Ecto neural progenitor cell (in vitro differentiated cells): ENCODE measurements around the gene C5orf58.
A peak's percentile ranks its signal among the peaks of the same experiment; 100 is the strongest.
"Not testable (repeated sequence)": the region's sequence is repeated elsewhere in the genome, so short reads cannot be mapped to it uniquely, and the experiment has no call there.

Experiments used
- DNase-seq: peaks from one replicate; pipeline ENCODE4 v3.0.0-alpha.2; 2018; ENCODE audit warnings: low spot score

Gene C5orf58

DNA sequence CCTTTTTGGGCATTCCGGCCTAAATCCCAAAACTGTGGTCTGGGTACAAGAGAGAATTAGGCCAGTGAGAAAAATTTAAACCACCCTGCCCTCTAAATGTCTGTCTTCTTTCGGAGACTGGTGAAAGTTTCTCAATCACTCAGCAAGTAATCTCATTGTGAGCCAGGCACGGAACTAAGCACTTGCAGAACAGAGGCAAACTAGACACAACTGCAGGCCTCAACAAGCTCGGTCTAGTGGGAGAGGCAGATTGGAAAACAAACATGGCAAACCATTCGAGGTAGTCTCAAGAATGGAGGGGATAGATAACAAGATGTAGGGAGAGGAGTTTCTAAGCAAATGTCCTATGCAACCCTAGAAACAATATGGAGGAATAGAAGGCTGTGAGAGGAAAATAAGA is 8.9 kb upstream of the C5orf58 start:
- no peak for DNase-seq

DNA sequence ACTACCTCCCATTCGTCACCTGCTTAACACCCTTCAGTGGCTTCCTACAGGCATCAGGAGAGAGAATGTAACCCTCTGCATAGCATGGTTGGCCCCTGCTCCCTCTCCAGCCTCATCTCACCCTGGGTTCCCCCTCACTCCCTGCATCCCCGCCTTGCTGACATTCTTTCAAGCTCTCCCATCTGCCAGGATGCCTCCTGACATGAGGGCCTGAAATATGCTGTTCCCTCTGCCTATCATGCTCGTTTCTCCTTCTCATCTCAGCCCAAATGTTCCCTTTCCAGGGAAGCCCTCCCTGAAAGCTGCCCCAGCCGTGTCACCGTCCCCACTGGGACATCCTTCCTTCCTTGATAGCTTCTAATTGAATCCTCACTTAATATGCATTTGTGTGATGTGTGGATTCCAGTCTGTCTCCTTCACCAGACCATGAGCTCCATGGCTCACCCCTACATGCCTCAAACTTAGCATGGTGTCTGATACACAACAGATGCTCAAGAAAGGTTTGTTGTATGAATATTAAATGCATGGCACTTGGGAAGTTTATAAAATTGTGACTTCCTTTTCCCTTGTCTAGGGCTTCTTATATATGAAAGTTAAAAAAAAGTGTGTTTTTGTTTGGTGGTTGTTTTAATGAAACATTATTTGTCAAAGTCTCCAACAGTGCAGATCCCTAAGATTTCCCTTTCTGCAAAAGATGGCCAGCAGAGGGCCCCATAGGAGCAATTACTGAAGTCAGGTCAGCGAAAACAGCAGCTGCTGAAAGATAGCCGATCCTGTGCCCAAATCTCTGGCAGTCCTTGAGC is 7.3 kb upstream of the C5orf58 start:
- DNase-seq, result peak; percentile 78

DNA sequence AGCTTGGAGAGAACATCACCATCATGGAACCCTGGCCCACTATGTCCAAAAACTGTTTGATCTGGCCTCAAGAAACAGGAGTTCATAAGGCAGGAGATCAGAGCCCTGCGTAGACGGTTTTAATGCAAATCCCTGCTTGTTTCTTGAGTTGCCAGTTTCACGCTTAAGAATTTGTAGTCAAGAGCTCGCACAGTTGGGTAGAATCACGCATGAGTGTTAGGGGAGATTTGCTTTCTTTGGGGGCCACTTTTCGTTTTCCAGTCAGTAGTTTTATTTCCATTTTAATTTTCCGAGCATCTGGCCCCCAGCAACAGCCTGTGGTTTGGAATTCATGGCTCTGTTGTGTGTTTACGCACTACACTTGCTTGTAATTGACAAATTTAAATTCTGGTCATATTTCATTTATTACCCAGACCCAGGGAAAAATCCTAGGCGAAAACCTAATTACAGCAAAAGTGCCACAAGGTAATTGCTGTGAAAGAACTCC is 6.6 kb upstream of the C5orf58 start:
- DNase-seq, result no peak

DNA sequence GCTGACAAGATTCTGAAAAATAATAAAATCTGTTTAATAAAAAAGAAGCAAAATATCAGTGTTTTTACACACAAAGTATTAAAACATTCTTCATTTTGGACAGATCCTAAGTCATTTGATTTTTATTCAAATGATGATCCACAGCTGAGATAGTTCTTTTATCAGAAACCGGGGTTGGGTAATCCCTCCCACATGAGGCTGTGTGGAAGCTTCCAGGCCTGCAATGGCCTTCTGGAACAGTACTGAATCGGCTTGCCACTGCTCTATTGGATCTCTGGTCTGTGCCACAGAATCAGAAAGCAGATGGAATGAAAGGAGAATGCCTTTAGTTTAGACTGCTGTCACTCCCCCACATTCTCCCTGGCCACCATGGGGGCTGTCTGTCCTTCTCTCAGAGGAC is 6.1 kb upstream of the C5orf58 start:
- no peak for DNase-seq

DNA sequence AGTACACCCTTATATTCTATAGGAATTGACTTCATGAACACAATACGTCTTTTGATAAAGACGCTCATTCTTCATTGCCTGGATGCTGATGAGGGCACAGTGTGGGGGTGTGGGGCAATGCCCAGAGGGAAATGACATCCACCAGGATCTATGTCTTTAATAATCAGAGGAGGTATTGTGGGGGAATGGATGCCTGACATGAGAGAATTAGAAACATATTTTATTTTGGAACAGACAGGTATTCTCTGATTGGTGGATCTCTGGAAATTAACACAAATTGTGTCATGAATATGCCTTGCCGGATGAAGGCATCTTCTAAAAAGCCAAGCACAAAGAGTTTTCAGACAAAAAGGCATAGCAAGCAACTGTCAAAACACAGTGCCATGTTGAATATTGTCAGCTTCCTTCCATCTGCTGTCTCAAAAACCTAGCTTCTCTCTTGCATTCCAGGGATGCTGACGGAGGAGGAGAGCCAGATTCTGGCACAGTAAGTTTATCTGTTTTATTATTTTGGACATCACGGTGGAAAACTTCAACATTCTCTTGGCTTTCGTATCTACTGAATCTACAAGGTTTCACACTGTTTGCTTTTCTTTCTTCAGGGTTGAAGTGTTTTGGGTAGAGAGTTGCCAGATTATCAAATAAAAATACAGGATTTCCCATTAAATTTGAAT is 3.9 kb upstream of the C5orf58 start:
- DNase-seq, result no peak

DNA sequence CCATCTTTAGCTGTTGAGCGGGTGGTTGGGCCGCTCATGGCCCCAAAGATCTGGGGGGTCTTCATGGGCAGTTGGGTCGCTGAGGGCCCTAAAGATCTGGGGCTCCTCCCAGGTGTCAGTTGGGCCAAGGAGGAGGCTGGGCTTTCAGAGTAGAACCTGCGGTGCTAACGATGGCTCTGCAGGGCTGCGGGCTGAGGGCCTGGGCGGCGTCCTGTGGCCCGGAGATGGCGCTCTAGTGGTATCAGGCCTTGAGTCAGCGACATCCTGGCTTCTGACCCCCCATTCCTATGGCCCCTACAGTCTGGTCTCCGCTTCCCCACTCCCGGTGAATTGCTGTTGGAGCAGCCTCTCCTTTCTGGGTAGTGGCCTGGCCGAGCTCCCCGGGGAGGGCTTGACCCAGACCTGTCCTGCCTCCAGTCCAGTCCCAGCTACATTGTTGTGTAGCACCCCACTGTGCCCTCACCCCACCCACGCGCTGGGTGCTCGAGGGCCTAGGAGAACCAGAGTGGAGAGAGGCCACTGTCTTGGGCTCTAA is 640 bp downstream of the C5orf58 start:
- no peak for DNase-seq

DNA sequence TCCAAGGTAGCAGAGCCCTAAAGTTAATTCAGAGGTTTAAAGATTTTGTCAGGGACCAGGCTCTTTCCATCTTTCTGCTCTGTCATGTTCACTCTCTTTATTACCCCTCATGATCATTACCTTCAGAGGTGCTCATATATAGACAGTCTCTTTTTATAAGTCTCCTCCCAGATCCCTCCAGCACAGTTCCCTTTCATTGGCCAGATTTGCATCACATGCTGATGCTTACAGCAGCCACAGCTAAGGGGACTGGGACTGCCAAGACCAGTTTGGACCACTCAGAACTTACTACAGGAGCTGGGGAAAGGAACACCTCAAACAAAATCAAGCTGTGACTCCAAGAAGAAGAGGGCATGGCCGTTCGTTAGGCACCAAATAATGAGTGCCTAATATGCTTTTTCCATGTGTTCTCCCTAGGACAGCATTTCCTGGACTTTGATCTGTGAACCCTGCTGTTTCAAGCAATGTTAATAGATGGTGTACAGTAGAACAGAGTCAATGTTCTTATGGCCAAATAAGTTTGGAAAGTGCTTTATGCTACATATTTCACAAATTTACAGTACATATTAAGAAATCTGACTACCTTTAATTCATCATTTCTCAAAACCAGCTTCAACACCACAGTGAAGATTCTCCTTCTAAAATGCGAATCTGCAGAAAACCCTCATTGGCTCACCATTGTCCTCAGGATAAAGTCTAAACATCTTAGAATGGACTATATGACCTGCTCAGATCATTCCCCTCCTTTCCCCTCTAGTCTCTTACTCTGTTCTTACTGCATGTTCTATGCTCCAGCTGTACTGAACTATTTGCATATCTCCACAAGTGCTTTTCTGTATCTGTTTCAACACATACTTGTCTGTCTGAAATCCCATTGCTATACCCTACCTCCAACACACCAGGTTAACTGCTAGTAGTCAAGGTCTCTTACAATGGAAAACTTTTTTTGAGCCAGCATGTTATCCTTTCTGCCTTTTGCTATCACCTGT is 3.4 kb downstream of the C5orf58 start:
- DNase-seq, result no peak

DNA sequence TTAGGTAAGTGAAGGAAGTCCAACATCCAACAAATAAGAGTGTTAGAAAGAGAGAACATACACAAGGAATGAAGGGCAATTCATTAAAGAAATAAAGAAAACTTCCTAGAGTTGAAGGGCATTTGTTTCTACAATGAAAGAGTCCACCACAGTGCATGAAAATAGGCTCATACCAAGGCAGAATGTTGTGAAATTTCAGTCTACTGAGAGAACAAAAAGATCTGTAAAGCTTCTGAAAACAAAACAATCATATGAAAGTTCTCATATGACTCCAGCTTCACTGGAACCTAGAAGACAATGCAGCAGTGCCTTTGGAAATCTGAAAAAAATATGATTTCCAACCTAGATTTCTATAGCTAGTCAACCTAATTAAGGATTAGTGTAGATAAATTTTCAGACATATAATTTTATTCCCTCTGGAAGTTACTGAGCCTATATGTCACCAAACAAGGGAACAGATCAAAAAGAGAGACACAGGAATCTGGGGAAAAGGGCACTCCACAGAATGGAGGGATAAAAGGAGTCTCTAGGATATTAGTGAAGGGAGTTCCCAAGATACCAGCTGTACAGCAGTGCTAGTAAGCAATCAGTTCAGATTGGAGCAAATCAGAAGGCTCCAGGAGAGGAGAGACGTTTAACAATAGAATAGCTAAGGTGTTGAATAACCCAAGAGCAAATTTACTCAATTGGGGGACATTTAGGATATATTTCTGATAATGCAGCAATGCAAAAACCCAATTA is 5.8 kb downstream of the C5orf58 start:
- no peak for DNase-seq

DNA sequence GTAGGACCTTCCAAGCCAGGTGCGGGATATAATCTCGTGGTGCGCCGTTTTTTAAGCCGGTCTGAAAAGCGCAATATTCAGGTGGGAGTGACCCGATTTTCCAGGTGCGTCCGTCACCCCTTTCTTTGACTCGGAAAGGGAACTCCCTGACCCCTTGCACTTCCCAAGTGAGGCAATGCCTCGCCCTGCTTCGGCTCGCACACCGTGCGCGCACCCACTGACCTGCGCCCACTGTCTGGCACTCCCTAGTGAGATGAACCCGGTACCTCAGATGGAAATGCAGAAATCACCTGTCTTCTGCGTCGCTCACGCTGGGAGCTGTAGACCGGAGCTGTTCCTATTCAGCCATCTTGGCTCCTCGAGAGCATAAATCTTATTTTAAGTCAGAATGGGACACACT is 12.7 kb downstream of the C5orf58 start:
- DNase-seq, result not testable (repeated sequence)

DNA sequence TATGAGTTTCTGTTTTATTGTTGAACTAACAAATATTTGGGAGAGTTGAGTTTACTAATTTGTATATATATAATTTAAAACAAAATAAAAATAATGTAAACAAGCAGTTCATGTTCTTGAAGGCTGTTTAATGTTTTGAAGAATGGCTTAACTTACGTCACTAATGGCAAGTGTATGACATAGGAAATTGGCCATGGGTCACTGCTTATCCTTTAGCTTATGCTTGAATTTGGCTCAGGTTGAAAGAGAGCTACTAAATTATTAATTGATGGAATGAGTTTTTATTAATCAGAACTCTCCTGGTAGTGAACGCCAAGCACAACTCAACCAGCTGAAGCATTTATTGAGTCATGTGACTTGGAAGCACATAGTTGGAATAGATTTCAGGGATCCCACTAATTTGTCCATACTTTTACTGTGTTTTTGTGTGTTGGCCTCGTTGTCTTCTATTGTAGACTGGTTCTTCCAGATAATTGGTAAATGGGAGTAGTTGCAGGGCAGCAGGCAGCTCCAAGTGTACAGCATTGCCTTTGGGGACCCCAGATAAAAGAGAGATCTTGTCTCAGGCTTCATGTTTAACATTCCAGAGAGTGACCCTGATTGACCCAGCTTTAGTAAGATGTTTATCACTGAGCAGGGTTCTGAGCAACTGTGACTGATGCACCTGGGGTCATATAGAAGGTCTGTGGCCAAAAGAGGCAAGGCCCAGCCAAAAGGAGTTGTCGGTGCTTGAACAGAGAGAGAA is 13.5 kb downstream of the C5orf58 start:
- no peak for DNase-seq

DNA sequence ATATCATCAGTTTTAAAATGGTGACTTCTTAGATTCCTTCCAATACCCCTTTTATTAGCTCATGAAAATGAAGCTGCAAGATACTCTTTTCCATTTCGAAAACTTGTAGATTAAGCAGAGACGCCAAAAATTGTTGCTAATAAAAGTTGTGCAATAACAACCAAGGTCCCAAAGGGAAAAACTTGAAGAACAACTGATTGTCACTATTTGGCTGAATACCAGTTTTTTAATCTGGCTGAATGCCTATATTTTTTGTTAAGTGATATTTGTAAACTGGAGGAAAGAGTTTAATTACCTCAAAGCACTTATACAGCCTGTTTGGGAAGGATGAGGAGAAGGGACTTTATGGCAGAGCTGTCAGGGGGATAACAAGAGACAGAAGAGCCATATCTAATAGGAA is 14.6 kb downstream of the C5orf58 start:
- no peak for DNase-seq

DNA sequence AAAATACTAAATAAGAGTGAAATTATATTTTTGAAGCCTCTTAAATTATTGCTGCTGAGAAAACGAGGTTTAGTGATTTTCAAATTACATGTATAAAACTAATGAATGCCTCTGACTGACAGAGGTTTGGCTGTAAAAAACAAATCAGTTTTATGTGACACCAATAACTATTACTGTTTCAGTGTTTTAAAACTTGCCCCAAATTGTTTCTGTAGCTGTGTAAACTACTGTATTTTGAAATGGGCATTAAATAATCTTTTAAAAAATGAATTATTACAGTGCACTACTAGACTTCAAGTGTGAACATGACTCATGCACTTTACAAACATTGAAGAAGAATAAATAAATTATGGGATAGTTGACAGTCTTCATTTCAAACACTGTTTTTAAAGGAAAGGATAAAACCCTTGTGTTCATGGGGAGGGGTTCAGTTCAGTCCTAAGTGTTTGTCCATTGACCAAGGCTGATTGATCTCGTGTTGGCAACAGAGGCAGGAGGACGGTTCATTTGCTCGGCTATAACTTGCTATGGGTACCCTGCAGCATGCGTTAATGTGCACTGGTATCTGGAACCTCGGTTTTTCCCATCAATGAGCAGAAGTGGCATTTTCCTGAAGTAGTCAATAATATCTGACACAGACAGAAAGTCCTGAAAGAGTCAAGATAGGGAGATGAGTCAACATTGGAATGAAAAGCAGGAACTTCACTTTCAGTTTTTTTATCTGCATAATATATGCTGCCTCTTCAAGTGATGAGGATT is 15.6 kb downstream of the C5orf58 start:
- DNase-seq, result no peak

DNA sequence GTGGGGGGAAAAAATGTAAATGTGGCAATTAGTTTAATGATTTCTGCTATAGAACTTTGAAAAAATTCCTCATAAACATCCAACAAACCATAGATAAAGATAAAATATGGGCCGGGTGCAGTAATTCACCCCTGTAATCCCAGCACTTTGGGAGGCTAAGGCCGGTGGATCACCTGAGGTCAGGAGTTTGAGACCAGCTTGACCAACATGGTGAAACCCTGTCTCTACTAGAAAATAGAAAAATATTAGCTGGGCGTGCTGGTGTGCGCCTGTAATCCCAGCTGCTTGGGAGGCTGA is 16.1 kb downstream of the C5orf58 start:
- DNase-seq, result not testable (repeated sequence)

DNA sequence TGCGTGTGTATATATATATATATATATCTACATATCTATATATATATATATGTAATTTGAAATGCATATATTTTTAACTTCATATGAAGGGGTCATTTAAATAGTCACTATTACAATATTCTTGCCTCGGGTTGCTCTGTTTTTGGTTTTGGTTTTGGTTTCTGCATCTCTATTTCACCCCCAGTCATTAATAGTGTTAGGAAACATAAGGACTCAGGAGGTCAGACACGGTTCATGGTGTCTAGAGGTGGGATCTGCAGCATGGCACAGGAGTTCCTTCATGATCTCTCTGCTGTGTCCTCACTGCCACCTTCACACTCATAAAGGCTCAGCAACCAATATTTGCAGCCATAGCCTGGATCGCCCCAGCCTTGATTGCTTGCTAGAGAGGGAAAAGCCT is 16.6 kb downstream of the C5orf58 start:
- DNase-seq, result no peak

DNA sequence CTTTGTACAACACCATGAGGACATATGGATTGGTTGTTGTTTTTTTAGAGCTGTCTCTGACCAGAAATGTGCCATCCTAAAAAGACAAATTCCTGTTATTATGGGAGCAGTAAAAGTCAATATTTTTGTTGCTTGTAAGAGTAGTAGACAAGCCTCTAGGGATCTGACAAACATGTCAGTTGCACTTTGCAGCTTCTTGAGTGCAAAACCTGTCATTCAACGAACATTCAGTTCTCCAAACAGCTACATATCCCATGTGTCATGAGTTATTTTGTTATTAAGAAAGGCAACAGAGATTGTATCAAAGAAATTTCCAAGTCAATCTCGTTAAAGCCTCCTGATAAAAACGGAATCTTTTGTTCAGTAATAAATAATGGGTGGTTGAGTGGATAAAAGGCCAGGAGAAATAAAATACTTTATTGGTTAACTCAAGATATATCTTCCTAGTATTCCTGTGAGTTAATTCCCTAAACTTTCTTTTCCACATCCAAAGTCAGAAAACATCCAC is 18.1 kb downstream of the C5orf58 start:
- no peak for DNase-seq

DNA sequence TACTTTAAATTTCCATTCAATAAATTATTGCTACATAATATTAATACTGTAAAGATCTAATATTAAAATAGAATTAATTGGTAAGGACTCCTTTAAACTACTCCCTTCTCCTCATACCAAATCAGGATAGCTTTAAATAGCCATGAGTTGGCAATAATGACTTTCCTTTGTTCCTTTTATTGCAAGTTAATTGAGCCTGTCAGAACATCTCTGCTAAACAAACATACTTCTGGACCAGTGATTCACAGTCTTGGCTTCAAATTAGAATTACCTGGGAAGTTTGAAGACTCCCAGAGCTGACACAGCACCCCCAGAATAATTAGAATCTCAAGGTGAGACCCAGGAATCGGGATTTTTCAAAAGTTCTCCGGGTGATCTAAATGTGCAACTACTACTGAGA is 18.7 kb downstream of the C5orf58 start:
- no peak for DNase-seq

DNA sequence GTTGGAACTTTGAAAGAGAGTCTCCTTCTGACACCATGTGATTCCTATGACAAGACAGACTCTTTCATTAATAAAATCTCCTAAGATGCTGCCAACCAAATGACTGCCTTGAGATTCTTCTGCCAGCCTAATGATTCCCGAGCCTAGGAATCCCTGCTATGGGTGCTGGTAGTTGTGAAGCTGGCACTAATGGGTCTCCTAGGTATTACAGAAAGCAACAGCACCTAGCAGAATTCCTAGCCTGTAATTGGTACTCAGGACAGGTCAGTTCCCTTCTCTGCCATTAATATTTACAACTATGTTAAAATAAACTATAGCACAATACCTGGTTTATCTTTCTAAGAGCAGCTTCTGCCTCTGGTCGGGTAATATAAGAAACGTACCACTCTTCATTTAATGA is 19.3 kb downstream of the C5orf58 start:
- DNase-seq, result no peak

DNA sequence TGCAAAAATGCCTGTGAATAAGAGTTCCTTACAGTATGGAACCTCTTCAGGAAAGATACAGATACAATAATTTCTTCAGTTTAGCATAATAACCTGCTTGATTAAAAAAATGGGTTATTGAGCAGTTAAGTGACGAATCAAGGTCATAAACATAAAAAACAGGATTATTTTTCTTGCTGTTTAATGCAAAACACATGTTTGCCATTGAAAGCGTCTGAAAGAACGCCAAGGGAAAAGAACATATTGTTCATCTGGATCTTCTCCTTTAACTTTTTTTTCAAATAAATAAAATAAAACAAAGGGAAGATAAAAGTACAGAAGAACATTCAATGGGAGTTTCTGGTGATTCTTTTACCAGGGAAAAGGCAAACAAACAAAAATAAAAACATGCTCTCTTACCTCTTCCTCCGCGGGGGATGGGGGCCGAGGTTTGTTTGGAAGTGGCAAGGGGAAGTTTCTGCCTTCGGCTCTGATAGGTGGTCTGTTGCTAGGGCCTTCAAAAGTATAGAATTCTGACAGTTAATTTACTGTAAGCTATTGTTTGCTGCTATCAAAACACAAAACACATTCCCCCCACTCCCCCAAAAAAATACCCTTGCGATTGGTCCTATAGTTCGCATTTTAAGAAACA is 20.1 kb downstream of the C5orf58 start:
- DNase-seq, result no peak

DNA sequence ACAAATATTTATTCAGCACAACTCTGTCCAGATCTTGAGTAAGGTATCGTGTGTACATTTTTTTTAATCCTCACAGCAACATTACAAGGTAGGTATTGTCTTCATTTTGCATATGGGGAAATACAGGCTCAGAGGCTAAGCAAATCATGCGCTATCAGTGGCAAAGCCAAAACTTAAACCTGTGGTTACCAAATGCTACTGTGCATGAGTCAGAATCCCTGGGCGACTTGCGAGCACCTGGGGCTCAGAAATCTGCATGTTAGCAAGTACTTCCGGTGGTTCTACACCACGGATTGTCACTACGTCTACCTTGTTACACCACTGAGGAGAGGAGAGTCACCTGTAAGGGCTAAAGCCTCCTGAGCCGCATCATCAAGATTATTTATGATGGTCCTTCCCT is 21.3 kb downstream of the C5orf58 start:
- no peak for DNase-seq
